Measurements from ENCODE around the gene GBP5.
"Not testable (repeated sequence)": the region's sequence is repeated elsewhere in the genome, so short reads cannot be mapped to it uniquely, and the experiment has no call there.

GBP5 gene

GRCh38 chr1:89284078-89284763 lies 11.6 kb upstream of the GBP5 start:
- DNase-seq (ENCODE audit: low read depth), result not testable (repeated sequence)

GRCh38 chr1:89280766-89281165 lies 8.1 kb upstream of the GBP5 start:
- DNase-seq (ENCODE audit: low read depth), result no peak

DNA sequence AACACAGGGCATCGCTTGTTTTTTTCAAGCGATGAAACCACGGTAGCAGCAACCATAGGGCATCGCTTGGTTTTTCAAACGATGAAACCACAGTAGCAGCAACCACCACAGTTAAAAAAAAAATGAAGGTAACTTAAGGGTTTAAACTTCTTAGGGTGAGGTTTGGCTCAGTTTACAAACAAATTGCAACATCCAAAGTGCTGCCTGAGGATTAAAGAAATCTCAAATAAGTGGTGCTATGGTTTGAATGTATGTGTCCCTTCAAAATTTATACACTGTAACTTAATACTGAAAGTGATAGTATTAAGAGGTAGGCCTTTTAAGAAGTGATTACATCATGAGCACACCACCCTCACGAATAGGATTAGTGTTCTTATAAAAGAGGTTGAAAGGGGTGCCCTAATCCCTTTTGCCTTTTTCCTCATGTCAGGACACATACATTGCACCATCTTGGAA lies 6.4 kb upstream of the GBP5 start:
- no peak for DNase-seq (ENCODE audit: low read depth)

DNA sequence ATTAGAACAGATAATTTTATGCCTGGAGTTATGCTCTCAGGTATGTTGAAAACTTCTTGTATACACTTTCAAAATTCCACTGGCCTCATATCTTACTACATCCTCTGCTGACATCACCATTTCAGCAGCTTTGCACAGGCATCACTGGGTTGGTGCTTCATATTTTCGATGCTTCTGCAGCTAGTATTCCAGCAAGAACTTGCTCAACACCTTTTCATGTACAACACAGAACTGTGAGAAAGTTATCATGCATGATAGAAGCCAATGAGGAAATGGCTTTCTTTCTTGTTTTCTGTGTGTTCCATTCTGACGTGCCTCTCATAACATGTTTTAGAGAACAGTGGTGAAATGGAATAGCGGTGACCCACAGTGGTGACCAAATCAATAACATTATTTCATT lies 5.1 kb upstream of the GBP5 start:
- no peak for DNase-seq (ENCODE audit: low read depth)

DNA sequence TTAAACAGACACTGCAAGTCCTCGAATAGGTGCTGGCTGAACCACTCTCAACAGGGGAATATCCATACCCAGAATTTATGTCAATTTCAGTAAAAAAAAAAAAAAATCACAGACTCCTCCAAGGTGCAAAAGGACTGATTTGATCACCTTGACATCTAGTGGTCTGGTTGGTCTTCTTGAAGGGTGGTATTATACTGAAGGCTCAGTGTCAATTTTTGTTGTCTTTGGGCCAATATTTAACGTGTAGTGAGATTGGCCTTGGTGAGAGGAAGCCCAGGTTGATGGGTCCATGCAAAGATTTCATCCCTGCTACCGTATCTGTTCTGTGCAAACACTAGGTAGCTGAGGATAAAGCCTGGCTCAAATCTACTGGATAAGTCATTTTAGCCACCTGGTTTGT lies 4.0 kb upstream of the GBP5 start:
- no peak for DNase-seq (ENCODE audit: low read depth)

DNA sequence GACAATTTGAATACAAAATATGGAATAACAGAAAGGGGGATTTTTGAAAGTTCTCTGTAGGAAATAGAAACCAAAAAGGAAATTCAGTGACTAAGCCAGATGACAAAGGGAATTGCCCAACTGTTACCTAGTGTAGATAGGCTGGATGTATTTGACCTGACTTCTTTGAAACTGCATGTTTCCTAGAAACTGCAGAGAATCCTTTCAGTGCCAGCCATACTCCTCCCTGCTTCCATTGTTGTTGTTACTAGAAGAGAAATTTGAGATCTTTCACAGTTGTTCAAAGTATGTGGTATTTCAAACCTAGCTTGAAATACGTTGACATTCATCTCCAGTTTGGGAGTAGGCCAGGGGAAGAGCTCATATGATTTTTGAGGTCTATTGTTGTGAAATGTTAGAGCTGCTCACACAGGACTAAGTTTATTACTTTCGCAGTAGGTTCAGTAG lies 1.8 kb upstream of the GBP5 start:
- DNase-seq (ENCODE audit: low read depth), result no peak

- DNase-seq (ENCODE audit: low read depth), result no peak
Observed at GRCh38 chr1:89273324-89273778, 691 bp upstream of the GBP5 start.

DNA sequence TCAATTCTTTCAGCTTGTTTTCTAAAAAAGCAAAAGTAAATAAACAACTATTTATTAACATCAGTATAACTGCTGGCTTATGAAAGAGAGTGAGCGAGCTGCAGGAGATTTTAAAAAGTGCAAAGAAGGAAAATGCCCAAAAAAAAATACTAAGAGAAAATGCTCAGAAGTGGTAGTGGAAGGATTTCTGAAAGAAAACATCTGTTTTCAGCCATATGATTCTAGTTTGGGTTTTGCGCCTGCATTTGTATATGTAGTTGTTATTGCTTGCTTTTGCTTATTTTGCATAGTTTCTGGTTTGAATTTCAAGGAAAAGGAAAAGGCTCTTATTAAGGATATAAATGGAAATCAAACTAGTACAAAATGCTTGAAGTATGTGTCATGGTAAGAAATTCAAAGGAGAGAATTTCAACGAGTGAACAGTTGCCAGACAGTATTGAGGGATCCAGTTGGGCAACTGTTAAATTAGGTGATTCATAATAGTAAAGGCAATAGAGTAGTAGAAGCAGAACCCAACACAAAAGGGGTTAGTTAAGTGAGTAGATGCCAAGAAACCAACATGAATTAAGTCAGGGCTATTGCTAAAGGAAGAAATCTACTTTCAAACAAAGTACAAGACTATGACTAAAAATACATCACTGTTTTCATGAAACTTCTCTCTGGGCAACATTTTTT lies 1.2 kb downstream of the GBP5 start:
- DNase-seq (ENCODE audit: low read depth), result no peak

- DNase-seq (ENCODE audit: low read depth), result no peak
Observed at GRCh38 chr1:89270423-89270822, 2.2 kb downstream of the GBP5 start.

GRCh38 chr1:89269277-89269676 lies 3.4 kb downstream of the GBP5 start:
- DNase-seq (ENCODE audit: low read depth), result no peak

- DNase-seq (ENCODE audit: low read depth), result no peak
Observed at GRCh38 chr1:89262643-89263042, 10.0 kb downstream of the GBP5 start.

DNA sequence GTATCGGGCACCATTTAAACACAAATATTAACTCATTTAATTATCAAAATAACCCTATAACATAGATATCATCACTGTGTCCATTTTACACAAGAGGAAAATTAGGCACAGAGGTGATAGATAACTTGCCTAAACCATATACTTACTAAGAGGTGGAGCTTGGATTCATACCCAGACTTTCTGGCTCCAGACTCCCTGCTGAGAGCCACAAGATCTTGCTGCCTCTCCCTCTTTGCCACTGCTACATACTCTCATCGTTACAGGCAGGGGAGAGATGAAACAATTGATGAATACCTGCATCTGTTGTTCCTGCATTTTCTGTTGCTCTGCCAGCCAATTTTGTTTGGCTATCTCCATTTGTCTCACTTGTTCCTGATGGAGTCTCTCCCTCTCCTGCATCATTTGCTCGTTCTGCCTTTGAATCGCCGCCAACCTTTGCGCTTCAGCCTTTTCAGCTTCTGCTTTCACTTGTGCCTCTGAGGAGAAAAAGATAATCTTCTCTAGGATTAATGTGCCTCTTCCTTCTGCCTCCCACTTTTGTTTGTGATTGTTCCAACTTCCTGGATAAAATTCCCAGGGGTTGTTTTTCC lies 10.6 kb downstream of the GBP5 start:
- no peak for DNase-seq (ENCODE audit: low read depth)

- no peak for DNase-seq (ENCODE audit: low read depth)
Observed at GRCh38 chr1:89260566-89261255, 11.9 kb downstream of the GBP5 start.

GRCh38 chr1:89260042-89260441 lies 12.6 kb downstream of the GBP5 start:
- DNase-seq (ENCODE audit: low read depth), result no peak

- DNase-seq (ENCODE audit: low read depth), result no peak
Observed at GRCh38 chr1:89259283-89259971, 13.2 kb downstream of the GBP5 start.

GRCh38 chr1:89257041-89257440 lies 15.6 kb downstream of the GBP5 start:
- DNase-seq (ENCODE audit: low read depth), result no peak

- not testable (repeated sequence) for DNase-seq (ENCODE audit: low read depth)
Observed at GRCh38 chr1:89255581-89255980, 17.1 kb downstream of the GBP5 start.

DNA sequence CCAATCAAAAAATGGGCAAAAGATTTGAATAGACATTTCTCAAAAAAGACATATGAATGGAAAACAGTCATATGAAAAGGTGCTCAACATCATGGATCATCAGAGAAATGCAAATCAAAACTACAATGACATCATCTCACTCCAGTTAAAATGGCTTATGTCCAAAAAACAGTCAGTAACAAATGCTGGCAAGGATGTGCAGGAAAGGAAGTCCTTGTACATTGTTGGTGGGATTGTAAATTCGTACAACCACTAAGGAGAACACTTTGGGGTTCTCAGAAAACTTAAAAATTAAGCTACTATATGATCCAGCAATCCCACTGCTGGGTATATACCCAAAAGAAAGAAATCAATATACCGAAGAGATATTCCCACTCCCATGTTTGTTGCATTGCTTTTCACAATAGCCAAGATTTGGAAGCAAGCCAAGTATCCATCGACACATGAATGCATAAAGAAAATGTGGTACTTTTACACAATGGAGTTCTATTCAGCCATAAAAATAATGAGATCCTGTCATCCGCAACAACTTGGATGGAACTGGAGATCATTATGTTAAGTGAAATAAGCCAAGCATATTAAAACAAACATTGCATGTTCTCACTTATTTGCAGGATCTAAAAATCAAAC lies 17.9 kb downstream of the GBP5 start:
- no peak for DNase-seq (ENCODE audit: low read depth)

DNA sequence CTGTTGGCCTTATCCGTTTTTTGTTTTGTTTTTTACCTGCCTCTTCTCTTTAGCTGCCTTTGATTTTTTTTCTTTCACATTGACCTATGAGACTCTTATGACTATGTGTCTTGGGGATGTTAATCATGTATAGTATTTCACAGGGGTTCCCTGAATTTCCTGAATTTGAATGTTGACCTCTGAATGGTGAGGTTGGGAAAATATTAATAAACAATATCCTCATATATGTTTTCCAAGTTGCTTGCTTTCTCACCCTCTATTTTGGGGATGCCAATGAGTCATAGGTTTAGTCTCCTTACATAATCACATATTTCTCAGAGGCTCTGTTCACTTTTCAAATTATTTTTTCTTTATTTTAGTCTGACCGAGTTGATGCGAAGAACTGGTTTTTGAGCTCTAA lies 29.6 kb downstream of the GBP5 start:
- DNase-seq (ENCODE audit: low read depth), result no peak

Measured in activated T-helper 9 cell treated with anti-CD3 and anti-CD28 coated beads, Interleukin-2, amount 50 U/mL, for 16 hours (primary cell).